Retinal pigment epithelial cell (primary cell): ENCODE measurements around the gene WDR81.
"Not testable (repeated sequence)": the region's sequence is repeated elsewhere in the genome, so short reads cannot be mapped to it uniquely, and the experiment has no call there.

Experiments used
- DNase-seq: peaks from one replicate; pipeline ENCODE4 v3.0.0-alpha.2; 2010; ENCODE audit warnings: low read depth
- H3K4me3 ChIP-seq: 2 replicates; pipeline ENCODE4 v1.5.1; 2011; ENCODE audit warnings: mild to moderate bottlenecking, low read length, control low read depth, moderate library complexity
- CTCF ChIP-seq: conservative IDR thresholded peaks from 2 replicates; pipeline ENCODE4 v1.5.1; 2011; ENCODE audit warnings: low read depth, low read length, control low read depth, inconsistent platforms

WDR81 gene

DNA sequence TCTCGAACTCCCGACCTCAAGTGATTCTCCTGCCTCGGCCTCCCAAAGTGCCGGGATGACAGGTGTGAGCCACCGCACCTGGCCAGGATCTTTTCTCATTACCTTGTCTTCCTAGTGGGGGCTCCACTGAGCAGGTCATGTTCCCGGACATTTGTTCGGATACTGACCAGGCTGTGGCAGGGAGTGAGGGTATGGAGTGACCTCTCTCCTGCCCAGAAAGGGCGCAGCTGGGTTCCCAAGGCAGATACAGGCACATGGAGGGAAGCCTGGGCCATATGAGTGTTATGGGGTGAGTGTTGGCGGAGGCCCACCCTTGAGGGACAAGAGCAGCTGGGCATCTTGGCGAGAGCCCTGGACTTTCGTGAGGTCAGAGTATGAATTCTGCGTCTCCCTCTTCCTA is 42.9 kb downstream of the WDR81 start:
- no peak overlapping the region for H3K4me3 ChIP-seq
- no peak for DNase-seq
- peak; percentile 18 for TF ChIP-seq CTCF

DNA sequence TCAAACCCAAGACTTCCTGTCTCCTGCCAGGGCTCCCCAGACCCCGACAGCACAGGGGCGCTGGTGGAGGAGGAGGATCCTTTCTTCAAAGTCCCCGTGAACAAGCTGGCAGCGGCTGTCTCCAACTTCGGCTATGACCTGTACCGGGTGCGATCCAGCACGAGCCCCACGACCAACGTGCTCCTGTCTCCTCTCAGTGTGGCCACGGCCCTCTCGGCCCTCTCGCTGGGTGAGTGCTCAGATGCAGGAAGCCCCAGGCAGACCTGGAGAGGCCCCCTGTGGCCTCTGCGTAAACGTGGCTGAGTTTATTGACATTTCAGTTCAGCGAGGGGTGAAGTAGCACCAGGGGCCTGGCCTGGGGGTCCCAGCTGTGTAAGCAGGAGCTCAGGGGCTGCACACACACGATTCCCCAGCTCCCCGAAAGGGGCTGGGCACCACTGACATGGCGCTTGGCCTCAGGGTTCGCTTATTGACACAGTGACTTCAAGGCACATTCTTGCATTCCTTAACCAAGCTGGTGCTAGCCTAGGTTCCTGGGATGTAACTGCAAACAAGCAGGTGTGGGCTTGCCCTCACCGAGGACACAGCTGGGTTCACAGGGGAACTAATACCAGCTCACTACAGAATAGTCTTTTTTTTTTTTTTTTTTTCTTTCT is 45.4 kb downstream of the WDR81 start:
- no peak overlapping the region for H3K4me3 ChIP-seq
- no peak for DNase-seq
- TF ChIP-seq CTCF, result no peak

- DNase-seq, H3K4me3 ChIP-seq: not testable (repeated sequence)
These were observed 48.6 kb downstream of the WDR81 start for GRCh38 chr17:1773000-1773695.

DNA sequence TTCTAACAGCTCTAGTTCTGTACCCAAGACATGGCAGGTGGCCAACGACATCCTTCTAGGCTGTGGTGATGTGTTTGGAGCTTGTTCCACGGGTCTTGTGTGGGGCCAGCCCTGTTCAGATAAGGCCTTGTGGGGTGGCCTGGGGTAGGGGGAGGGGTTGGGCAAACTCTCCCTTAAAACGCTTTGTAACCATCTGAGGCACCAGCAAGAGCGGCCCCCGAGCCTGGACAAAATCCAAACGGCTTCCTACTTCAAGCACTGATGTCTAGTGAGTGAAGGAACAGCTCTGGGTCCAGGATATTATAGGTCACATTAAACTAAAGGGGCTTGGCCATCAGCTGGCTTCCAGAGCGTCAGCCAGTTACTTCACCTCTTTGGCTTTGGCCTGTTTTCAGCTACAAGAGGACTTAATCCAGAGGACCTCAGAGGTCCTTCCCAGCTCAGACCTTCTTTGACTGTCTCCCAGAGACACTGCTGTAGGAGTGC is 49.2 kb downstream of the WDR81 start:
- no peak for TF ChIP-seq CTCF
- no peak overlapping the region for H3K4me3 ChIP-seq
- DNase-seq, result no peak

DNA sequence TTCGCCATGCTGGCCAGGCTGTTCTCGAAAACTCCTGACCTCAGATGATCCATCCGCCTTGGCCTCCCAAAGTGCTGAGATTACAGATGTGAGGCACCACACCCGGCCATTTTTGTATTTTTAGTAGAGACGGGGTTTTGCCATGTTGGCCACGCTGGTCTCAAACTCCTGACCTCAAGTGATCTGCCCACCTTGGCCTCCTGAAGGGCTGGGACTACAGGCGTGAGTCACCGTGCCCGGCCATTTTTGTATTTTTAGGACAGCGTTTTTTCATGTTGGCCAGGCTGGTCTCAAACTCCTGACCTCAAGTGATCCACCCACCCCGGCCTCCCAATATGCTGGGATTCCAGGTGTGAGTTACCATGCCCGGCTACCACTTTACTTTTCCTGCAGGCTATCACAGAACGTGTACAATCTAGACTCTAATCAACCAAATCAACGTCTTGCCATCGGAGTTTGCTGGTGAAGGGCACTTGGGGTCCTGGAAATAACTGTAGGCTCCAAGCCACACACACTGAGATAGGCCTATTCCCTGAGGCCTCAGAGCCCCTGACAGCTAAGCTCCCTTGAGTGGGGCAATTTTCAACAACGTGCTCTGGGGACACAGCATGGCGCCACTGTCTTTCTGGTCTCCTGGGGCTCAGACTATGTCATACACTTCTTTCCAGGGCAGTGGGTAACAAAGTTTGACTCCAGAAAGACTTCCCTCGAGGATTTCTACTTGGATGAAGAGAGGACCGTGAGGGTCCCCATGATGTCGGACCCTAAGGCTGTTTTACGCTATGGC is 50.1 kb downstream of the WDR81 start:
- no peak for DNase-seq
- no peak for TF ChIP-seq CTCF
- H3K4me3 ChIP-seq, result no peak overlapping the region

GRCh38 chr17:1776328-1776727 is 51.8 kb downstream of the WDR81 start:
- DNase-seq, result no peak
- TF ChIP-seq CTCF, result no peak
- H3K4me3 ChIP-seq, result no peak overlapping the region

GRCh38 chr17:1776857-1777256 is 52.4 kb downstream of the WDR81 start:
- no peak for TF ChIP-seq CTCF
- no peak overlapping the region for H3K4me3 ChIP-seq
- DNase-seq, result no peak
